Neural cell (in vitro differentiated cells): ENCODE measurements around the gene BRI3BP.

Experiments
- EP300 ChIP-seq: fragments of 450-650 bp; conservative IDR thresholded peaks from 2 replicates; pipeline ENCODE4 v1.6.1; 2014; ENCODE audit warnings: antibody characterized with exemption, mild to moderate bottlenecking, moderate library complexity; ENCODE audit not compliant: poor library complexity, severe bottlenecking
- EZH2 ChIP-seq: fragments of 200-600, 300-800 bp; shearing (Covaris generic), sonication (generic); IDR thresholded peaks from 2 replicates; pipeline ENCODE4 v1.6.1; 2014; ENCODE audit warnings: antibody characterized with exemption, low read length, borderline replicate concordance, mild to moderate bottlenecking; ENCODE audit not compliant: insufficient read depth, poor library complexity, severe bottlenecking
- MXI1 ChIP-seq: fragments of 450-650 bp; conservative IDR thresholded peaks from 2 replicates; pipeline ENCODE4 v1.6.1; 2014; ENCODE audit warnings: antibody characterized with exemption, mild to moderate bottlenecking; ENCODE audit not compliant: poor library complexity, severe bottlenecking
- RAD21 ChIP-seq: fragments of 450-650 bp; conservative IDR thresholded peaks from 2 replicates; pipeline ENCODE4 v1.6.1; 2014; ENCODE audit warnings: antibody characterized with exemption, mild to moderate bottlenecking, moderate library complexity
- SMC3 ChIP-seq: fragments of 450-650 bp; conservative IDR thresholded peaks from 2 replicates; pipeline ENCODE4 v1.6.1; 2014; ENCODE audit warnings: antibody characterized with exemption, mild to moderate bottlenecking, moderate library complexity; ENCODE audit not compliant: poor library complexity
- TAF1 ChIP-seq: IDR thresholded peaks from 2 replicates; pipeline ENCODE4 v1.6.1; 2012; ENCODE audit warnings: low read depth
- TF ChIP-seq, protein P1 (sequence below): fragments of 450-650 bp; IDR thresholded peaks from 2 replicates; pipeline ENCODE4 v1.5.1; 2014; ENCODE audit warnings: antibody characterized with exemption, mild to moderate bottlenecking, moderate library complexity; ENCODE audit not compliant: poor library complexity, severe bottlenecking
- TF ChIP-seq, protein P2 (sequence below): IDR thresholded peaks from 2 replicates; pipeline ENCODE4 v1.6.1; 2012; ENCODE audit warnings: borderline replicate concordance

DNA sequence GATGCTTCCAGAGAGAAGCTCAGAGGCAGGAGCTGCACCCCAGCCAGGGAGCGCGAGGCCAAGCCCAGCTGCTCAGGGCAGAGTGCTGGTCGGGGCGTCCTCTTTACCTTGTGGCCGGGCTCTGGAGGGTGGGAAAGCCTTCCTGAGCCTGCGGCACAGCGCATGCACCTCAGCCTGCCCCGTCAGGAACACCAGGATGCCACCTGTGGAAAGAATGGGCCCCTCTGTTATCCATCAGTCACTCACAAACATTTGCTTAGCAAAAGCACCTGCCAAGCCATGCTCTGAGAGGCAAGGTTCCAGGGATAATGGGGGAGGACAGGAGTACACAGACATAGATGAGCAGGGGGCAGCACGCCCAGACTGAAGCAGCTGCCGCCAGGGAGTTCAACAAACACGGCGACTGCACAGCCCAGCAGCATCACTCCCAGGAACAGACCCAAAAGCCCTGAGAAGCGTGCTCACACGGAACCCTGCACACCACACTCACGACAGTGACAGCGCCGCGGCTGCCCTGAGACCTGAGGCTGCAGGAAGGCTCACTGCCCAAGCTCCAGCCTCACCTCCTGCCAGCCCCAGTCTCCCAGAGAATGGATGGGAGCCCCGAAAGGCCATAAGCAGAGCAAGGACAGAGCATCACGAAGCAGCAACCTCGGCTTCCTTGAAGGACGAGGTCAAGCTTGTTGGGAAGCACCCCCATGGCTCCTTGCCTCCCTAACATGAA lies 26.3 kb upstream of the BRI3BP start:
- TF ChIP-seq, protein P1, sequence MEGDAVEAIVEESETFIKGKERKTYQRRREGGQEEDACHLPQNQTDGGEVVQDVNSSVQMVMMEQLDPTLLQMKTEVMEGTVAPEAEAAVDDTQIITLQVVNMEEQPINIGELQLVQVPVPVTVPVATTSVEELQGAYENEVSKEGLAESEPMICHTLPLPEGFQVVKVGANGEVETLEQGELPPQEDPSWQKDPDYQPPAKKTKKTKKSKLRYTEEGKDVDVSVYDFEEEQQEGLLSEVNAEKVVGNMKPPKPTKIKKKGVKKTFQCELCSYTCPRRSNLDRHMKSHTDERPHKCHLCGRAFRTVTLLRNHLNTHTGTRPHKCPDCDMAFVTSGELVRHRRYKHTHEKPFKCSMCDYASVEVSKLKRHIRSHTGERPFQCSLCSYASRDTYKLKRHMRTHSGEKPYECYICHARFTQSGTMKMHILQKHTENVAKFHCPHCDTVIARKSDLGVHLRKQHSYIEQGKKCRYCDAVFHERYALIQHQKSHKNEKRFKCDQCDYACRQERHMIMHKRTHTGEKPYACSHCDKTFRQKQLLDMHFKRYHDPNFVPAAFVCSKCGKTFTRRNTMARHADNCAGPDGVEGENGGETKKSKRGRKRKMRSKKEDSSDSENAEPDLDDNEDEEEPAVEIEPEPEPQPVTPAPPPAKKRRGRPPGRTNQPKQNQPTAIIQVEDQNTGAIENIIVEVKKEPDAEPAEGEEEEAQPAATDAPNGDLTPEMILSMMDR = no peak
- TF ChIP-seq EP300 (no peak), EZH2 (no peak), MXI1 (no peak), SMC3 (no peak), TAF1 (no peak), RAD21 (no peak)
- TF ChIP-seq, protein P2, sequence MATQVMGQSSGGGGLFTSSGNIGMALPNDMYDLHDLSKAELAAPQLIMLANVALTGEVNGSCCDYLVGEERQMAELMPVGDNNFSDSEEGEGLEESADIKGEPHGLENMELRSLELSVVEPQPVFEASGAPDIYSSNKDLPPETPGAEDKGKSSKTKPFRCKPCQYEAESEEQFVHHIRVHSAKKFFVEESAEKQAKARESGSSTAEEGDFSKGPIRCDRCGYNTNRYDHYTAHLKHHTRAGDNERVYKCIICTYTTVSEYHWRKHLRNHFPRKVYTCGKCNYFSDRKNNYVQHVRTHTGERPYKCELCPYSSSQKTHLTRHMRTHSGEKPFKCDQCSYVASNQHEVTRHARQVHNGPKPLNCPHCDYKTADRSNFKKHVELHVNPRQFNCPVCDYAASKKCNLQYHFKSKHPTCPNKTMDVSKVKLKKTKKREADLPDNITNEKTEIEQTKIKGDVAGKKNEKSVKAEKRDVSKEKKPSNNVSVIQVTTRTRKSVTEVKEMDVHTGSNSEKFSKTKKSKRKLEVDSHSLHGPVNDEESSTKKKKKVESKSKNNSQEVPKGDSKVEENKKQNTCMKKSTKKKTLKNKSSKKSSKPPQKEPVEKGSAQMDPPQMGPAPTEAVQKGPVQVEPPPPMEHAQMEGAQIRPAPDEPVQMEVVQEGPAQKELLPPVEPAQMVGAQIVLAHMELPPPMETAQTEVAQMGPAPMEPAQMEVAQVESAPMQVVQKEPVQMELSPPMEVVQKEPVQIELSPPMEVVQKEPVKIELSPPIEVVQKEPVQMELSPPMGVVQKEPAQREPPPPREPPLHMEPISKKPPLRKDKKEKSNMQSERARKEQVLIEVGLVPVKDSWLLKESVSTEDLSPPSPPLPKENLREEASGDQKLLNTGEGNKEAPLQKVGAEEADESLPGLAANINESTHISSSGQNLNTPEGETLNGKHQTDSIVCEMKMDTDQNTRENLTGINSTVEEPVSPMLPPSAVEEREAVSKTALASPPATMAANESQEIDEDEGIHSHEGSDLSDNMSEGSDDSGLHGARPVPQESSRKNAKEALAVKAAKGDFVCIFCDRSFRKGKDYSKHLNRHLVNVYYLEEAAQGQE = no peak
